Neuronal stem cell (in vitro differentiated cells): Measurements from ENCODE around the gene PIWIL4.

Experiments used
- DNase-seq: peaks from one replicate; pipeline ENCODE4 v3.0.0-alpha.2; 2013; ENCODE audit warnings: low spot score
- H2AFZ ChIP-seq: one replicate; pipeline ENCODE4 v1.6.1; 2013; ENCODE audit warnings: mild to moderate bottlenecking, low read length, inconsistent platforms
- H2AK5ac ChIP-seq: 2 replicates; pipeline ENCODE4 v1.6.1; 2013; ENCODE audit warnings: low read depth, mild to moderate bottlenecking, inconsistent platforms, low read length, moderate library complexity, mixed read lengths
- H2BK120ac ChIP-seq: 2 replicates; pipeline ENCODE4 v1.6.1; 2013; ENCODE audit warnings: low read depth, mild to moderate bottlenecking, inconsistent platforms, low read length, moderate library complexity, mixed read lengths
- H2BK12ac ChIP-seq: one replicate; pipeline ENCODE4 v1.6.1; 2013; ENCODE audit warnings: low read length, inconsistent platforms
- H2BK15ac ChIP-seq: 2 replicates; pipeline ENCODE4 v1.6.1; 2013; ENCODE audit warnings: mild to moderate bottlenecking, low read length, inconsistent platforms, mixed read lengths
- H2BK5ac ChIP-seq: one replicate; pipeline ENCODE4 v1.6.1; 2013; ENCODE audit warnings: inconsistent platforms, mild to moderate bottlenecking, low read length, moderate library complexity
- H3K14ac ChIP-seq: one replicate; pipeline ENCODE4 v1.6.1; 2013; ENCODE audit warnings: low read length, inconsistent platforms
- H3K18ac ChIP-seq: 2 replicates; pipeline ENCODE4 v1.6.1; 2013; ENCODE audit warnings: low read length, inconsistent platforms
- H3K23ac ChIP-seq: 2 replicates; pipeline ENCODE4 v1.6.1; 2013; ENCODE audit warnings: low read depth, mild to moderate bottlenecking, mixed read lengths, low read length, inconsistent platforms; ENCODE audit not compliant: poor library complexity
- H3K27ac ChIP-seq: replicated peaks from 3 replicates; pipeline ENCODE4 v1.5.1; 2013; ENCODE audit warnings: low read length, inconsistent platforms
- H3K27me3 ChIP-seq, 3 experiments: 2 replicates each; pipeline ENCODE4 v1.6.1; 2013; ENCODE audit warnings: low read length in 3 of 3, mild to moderate bottlenecking in 2 of 3, inconsistent platforms in 1 of 3, low read depth in 1 of 3, mixed read lengths in 1 of 3, moderate library complexity in 1 of 3; ENCODE audit not compliant: control insufficient read depth in 3 of 3, insufficient read depth in 3 of 3
- H3K36me3 ChIP-seq, 2 donors: replicated peaks in 1 of 2; 2 replicates each; pipeline ENCODE4 v1.6.1; 2013; ENCODE audit warnings: low read length in 2 of 2; ENCODE audit not compliant: control insufficient read depth in 2 of 2, insufficient read depth in 2 of 2
- H3K4ac ChIP-seq: 2 replicates; pipeline ENCODE4 v1.6.1; 2013; ENCODE audit warnings: inconsistent platforms, mild to moderate bottlenecking, low read length, moderate library complexity
- H3K4me1 ChIP-seq, 2 donors: 1 replicate in 1 of 2; 2 replicates in 1 of 2; pipeline ENCODE4 v1.6.1; 2013; ENCODE audit warnings: low read length in 2 of 2, low read depth in 1 of 2; ENCODE audit not compliant: control insufficient read depth in 2 of 2, insufficient read depth in 1 of 2
- H3K4me2 ChIP-seq: one replicate; pipeline ENCODE4 v1.6.1; 2013; ENCODE audit warnings: mild to moderate bottlenecking, low read length, inconsistent platforms; ENCODE audit not compliant: insufficient read depth, poor library complexity, severe bottlenecking
- H3K4me3 ChIP-seq, 2 donors: 2 replicates each; pipeline ENCODE4 v1.5.1; 2013; ENCODE audit warnings: low read length in 2 of 2, mild to moderate bottlenecking in 2 of 2, inconsistent platforms in 1 of 2, moderate library complexity in 1 of 2
- H3K79me1 ChIP-seq: one replicate; pipeline ENCODE4 v1.6.1; 2013; ENCODE audit warnings: low read depth, mild to moderate bottlenecking, inconsistent platforms, low read length, moderate library complexity
- H3K9ac ChIP-seq: one replicate; pipeline ENCODE4 v1.6.1; 2013; ENCODE audit warnings: mild to moderate bottlenecking, low read depth, low read length, inconsistent platforms; ENCODE audit not compliant: poor library complexity
- H3K9me3 ChIP-seq, 2 donors: replicated peaks in 1 of 2; 2 replicates each; pipeline versions ENCODE3 to v1.6.1; 2013; ENCODE audit warnings: low read length in 2 of 2, mild to moderate bottlenecking in 2 of 2, inconsistent platforms in 1 of 2, low read depth in 1 of 2, mixed read lengths in 1 of 2, moderate library complexity in 1 of 2; ENCODE audit not compliant: control insufficient read depth in 2 of 2, insufficient read depth in 1 of 2
- H4K8ac ChIP-seq: one replicate; pipeline ENCODE4 v1.6.1; 2013; ENCODE audit warnings: low read depth, mild to moderate bottlenecking, inconsistent platforms, low read length, moderate library complexity
- H4K91ac ChIP-seq: one replicate; pipeline ENCODE4 v1.6.1; 2013; ENCODE audit warnings: low read length, low read depth, mild to moderate bottlenecking, inconsistent platforms; ENCODE audit not compliant: poor library complexity
- WGBS, 2 donors: extraction: QIAGEN DNeasy Blood & Tissue Kit; methylation state at CpG; one replicate each; pipeline ENCODE4 v1.1.7; 2013; ENCODE audit warnings: missing lambda C conversion rate in 2 of 2, mixed read lengths in 1 of 2; ENCODE audit not compliant: insufficient read length in 2 of 2, insufficient replicate concordance in 1 of 2; ENCODE audit errors: extremely low coverage in 2 of 2; 5-methylcytosine and 5-hydroxymethylcytosine counted together

Gene PIWIL4

DNA sequence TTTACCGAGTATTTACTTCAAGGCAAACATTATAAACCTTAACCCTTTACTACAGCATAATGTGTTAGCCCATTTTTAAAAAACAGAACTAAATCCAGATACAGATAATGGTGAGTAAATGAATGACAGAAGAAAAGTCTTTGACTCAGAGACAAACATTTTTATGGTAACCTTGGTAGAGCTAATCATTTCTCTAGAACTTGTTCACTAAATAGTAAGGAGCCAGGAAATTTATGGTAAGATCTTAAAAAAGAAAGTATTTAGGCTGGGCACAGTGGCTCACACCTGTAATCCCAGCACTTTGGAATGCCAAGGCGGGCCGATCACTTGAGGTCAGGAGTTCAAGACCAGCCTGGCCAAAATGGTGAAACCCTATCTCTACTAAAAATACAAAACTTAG, 35.0 kb upstream of the PIWIL4 start:
- Histone ChIP-seq H3K4ac (no peak overlapping the region), H3K9me3 (no peaks in the 10 kb centered on the region), H3K4me1 (no peaks in the 10 kb centered on the region), H3K18ac (no peak overlapping the region), H2AFZ (no peak overlapping the region), H3K14ac (no peak overlapping the region), H3K4me2 (no peak overlapping the region), H2BK12ac (no peak overlapping the region), H4K91ac (no peak overlapping the region), H2BK5ac (no peak overlapping the region), H4K8ac (no peak overlapping the region), H3K27ac (no peak overlapping the region), H3K23ac (no peak overlapping the region), H3K79me1 (no peaks in the 10 kb centered on the region), H2BK120ac (no peak overlapping the region), H3K27me3 (peaks cover 0 to 27% (median 0%) of the 10 kb centered on the region in 3 experiments), H2AK5ac (no peak overlapping the region), H2BK15ac (no peak overlapping the region), H3K36me3 (no peaks in the 10 kb centered on the region), H3K4me3 (no peak overlapping the region), H3K9ac (no peak overlapping the region)
- WGBS, 2 donors: no CpG with 5 or more reads among the region's 3 CpGs
- no peak for DNase-seq

DNA sequence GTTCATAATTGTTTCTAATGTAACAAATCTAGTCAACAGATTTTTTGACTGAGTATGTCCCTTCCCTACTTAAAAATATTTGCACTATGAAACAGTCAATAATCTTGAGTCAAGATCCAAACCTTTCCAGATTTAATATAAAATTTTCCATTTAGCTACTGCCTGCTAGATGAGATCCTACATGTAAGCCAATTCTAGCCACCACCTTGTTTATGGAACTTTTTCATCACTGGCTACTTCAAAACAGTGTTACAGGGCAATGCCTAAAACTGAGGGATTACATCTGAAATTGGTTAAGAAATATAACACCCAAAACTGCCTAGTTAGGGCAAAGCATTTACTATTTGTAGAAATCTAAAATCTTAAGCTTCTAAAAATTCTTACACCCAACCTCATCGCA, 34.0 kb upstream of the PIWIL4 start:
- Histone ChIP-seq H3K4me3 (no peak overlapping the region), H2BK120ac (no peak overlapping the region), H3K4me1 (no peaks in the 10 kb centered on the region), H2BK12ac (no peak overlapping the region), H3K4ac (no peak overlapping the region), H2BK15ac (no peak overlapping the region), H3K27me3 (peaks cover 0 to 26% (median 0%) of the 10 kb centered on the region in 3 experiments), H2AFZ (no peak overlapping the region), H3K14ac (no peak overlapping the region), H3K9me3 (no peaks in the 10 kb centered on the region), H3K9ac (no peak overlapping the region), H4K8ac (no peak overlapping the region), H2AK5ac (no peak overlapping the region), H3K4me2 (no peak overlapping the region), H3K27ac (no peak overlapping the region), H3K18ac (no peak overlapping the region), H4K91ac (no peak overlapping the region), H3K36me3 (no peaks in the 10 kb centered on the region), H3K23ac (no peak overlapping the region), H2BK5ac (no peak overlapping the region), H3K79me1 (no peaks in the 10 kb centered on the region)
- DNase-seq: no peak
- no CpG with 5 or more reads among the region's 1 CpG for WGBS, 2 donors

DNA sequence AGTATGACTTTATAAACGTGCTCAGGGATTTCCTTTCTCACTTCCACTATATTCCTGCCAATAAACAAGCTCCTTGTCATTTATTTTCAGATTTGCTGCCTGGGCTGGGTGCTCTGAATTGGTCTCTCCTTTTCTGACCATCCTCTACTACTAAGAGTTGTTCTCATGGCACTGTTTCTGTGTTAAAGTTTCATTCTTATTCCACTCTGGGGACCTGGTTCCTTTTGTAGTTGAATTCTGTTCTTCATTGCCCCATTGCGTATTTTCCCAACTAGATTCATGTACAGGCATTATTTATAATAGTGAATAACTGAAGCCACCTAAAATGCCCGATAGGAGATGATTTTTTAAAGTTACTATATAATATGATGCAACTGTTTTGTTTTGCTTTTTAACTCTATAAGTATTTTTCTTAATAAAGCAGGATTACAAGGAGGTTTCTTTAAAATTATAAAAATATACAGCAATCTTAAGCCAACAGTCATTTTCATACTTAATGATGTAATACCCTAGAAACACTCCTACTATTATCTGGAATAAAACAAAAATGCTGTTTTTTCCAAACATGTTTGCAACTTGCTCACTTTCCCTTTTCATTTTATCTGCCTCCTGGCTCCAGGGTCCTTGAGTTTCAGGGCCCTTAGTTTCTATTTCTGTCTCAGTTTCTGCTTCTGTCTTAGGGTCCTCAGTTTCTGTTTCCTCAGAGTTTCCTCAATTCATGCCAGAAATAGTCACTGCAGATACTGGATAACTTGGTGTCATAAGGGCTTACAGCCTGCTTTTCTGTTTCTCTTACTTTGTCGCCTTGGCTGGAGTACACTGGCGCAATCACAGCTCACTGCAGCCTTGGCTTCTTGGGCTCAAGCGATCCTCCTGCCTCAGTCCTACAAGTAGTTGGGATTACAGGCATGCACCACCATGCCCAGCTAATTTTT, 33.2 kb upstream of the PIWIL4 start:
- Histone ChIP-seq H2AK5ac (no peak overlapping the region), H2BK5ac (no peak overlapping the region), H3K4ac (no peak overlapping the region), H2BK120ac (no peak overlapping the region), H2AFZ (no peak overlapping the region), H3K9ac (no peak overlapping the region), H2BK15ac (no peak overlapping the region), H3K36me3 (no peaks in the 10 kb centered on the region), H3K18ac (no peak overlapping the region), H3K4me2 (no peak overlapping the region), H3K23ac (no peak overlapping the region), H3K27ac (no peak overlapping the region), H3K4me1 (no peaks in the 10 kb centered on the region), H2BK12ac (no peak overlapping the region), H3K4me3 (no peak overlapping the region), H3K14ac (no peak overlapping the region), H3K9me3 (no peaks in the 10 kb centered on the region), H4K8ac (no peak overlapping the region), H3K79me1 (no peaks in the 10 kb centered on the region), H3K27me3 (peaks cover 0 to 23% (median 0%) of the 10 kb centered on the region in 3 experiments), H4K91ac (no peak overlapping the region)
- no CpG with 5 or more reads among the region's 6 CpGs for WGBS, 2 donors
- DNase-seq: no peak

DNA sequence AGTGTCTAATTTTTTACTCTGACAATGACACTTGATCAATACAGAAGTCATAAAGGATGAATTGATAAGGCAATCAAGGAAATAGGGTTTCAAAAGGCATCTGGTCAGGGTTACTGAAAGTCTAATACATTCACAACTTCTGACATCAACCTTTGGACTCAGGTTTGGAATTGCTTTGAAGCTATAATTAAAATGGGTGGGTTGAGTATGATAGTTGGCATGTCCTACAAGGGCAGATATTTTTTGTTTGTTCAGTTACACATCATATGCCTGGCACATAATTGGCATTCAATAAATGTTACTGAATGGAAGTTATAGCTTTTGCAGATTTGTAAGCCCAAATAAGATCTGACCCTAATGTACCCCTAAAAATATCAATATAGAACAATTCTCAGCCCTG, 30.8 kb upstream of the PIWIL4 start:
- Histone ChIP-seq H3K79me1 (no peaks in the 10 kb centered on the region), H3K4me3 (no peak overlapping the region), H3K9ac (no peak overlapping the region), H3K23ac (no peak overlapping the region), H4K91ac (no peak overlapping the region), H3K27ac (no peak overlapping the region), H2BK15ac (no peak overlapping the region), H3K4ac (no peak overlapping the region), H2BK12ac (no peak overlapping the region), H3K27me3 (peaks cover 0 to 31% (median 0%) of the 10 kb centered on the region in 3 experiments), H3K9me3 (no peaks in the 10 kb centered on the region), H3K14ac (no peak overlapping the region), H3K4me1 (no peaks in the 10 kb centered on the region), H3K36me3 (no peaks in the 10 kb centered on the region), H2BK5ac (no peak overlapping the region), H2AK5ac (no peak overlapping the region), H4K8ac (no peak overlapping the region), H3K4me2 (no peak overlapping the region), H2AFZ (no peak overlapping the region), H3K18ac (no peak overlapping the region), H2BK120ac (no peak overlapping the region)
- DNase-seq: no peak
